HG02885 (cell line): ENCODE data around the gene KNTC1.
"Not testable (repeated sequence)": the region's sequence is repeated elsewhere in the genome, so short reads cannot be mapped to it uniquely, and the experiment has no call there.

Experiments
- ATAC-seq: cut with Tn5 transposase; IDR thresholded peaks from one replicate; pipeline ENCODE4 v1.9.1; 2021; ENCODE audit warnings: mild to moderate bottlenecking; ENCODE audit not compliant: unreplicated experiment, poor library complexity

The KNTC1 gene

DNA sequence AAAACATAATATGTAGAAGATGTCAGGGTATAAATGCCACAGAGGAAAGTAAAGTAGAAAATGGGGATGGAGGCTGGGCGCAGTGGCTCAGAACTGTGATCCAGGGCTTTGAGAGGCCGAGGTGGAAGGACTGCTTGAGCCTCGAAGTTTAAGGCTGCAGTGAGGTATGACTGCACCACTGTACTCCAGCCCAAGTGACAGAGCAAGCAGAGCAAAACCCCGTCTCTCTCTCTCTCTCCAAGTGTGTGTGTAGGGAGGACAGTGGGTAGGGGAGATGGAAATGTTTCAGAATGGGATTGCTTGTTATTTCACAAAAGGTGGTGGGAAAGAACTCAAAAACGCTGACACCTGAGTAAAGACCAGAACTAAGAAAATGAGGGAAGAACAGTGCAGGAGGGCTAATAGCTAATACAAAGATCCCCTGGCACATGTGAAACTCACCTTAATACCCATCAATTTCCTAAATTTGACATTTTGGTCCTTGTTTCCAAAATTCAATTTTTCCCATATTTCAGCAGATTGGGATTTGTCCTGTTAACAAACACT lies 20.6 kb upstream of the KNTC1 start:
- no peak for ATAC-seq

DNA sequence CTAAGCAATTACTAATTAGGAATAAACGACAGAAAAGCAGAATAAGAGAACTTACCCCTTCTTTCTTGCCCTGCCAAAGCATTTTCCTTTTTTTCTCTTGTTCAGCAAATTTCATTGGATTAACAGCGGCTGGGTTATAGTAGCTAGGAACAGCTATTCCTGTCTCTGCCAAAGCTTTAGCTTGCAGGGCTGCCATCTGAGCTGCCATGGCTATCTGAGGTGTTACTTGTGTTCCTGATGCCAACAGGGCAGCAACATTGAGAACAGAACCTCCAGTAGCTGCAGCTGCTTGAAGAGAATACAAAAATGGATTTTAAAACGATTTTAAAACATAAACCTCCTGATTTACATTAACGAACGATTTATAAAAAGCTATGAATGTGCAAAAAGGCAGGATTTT lies 18.9 kb upstream of the KNTC1 start:
- no peak for ATAC-seq

DNA sequence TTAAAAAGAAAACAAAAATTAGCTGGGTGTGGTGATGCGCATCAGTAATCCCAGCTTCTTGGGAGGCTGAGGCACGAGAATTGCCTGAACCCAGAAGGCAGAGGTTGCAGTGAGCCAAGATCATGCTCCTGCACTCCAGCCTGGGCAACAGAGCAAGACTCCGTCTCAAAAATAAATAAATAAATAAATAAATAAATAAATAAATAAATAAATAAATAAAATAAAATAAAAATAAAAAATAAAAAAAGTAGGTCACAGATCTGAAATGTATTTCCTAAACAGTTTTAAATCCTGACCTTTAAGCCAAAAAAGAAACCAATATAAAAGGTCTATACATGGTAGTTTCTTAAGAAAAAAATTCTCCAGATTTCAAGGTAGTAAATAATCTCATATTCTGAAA lies 14.0 kb upstream of the KNTC1 start:
- not testable (repeated sequence) for ATAC-seq

DNA sequence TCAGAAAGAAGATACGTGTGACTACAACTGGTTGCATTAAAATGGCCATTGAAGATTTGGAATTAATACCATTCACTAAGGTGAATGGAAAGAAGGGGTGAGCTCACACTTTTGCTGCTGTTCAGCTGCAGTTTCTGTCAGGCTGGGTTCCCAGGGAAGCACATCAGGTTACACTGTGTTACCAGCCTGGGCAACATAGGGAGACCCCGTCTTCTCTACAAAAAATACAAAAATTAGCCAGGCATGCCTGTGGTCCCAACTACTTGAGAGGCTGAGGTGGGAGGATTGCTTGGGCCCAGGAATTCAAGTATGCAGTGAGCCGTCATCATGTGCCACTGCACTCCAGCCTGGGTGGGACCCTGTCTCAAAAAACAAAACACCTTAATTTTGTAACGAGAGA lies 13.4 kb upstream of the KNTC1 start:
- ATAC-seq, result no peak

DNA sequence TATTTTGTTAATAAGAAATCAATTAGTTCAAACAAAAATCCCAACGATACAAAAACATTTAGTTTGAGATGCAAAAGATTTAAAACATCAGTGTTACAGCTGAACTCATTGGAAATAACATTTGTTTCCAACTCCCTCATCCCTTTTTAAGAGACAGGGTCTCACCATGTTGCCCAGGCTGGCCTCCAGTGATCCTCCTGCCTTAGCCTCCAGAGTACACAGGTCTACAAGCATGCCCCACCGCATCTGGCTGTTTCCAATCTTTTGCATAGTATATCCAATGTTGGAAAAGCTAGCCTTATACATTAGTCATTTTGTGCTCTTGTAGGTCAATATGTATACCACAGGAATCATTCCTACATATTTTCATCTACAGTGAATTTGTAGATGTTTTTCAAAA lies 11.8 kb upstream of the KNTC1 start:
- no peak for ATAC-seq

DNA sequence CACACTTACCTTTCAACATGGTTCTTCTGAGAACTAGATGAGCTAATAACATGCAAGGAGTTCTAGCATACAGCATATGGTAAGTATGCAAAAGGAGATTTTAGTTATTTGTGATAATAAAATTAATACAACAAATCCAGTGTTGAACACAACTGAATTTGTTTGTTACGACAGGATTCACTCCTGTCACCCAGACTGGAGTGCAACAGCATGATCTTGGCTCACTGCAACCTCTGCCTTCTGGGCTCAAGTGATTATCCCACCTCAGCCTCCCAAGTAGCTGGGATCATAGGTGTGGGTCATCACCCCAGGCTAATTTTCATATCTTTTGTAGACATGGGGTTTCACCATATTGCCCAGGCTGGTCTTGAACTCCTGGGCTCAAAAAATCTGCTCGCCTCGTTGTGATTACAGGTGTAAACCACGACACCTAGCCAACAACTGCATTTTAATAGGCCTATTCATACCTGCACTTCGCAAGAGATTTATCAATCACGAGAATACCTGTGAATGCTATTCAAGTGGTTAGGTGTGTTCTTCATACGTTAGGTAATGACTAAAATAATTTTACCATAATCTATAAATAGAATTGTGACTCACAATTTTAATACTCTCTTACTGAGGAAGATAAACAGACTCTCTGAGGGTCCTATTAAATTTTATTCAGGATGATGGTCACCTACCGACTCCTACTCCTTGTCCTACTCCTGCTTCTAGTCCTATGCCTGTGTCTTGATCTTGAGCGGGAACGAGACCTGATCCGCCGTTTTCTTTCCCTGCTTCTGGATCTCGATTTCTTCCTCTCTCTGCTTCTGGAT lies 10.3 kb upstream of the KNTC1 start:
- ATAC-seq, result no peak

DNA sequence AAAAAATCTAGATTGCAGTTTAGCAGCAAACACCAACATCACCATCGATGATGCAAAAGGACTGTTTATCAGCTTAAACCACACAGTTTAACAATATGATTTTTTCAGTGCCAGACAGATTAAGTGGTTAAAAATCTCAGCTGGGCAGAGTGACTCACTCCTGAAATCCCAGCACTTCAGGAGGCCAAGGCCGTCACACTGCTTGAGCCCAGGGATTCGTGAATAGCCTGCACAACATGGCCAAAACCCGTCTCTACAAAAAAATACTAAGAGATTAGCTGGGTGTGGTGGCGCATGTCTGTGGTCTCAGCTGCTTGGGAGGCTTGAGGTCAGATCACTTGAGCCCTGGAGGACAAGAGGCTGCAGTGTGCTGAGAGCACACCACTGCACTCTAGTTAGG lies 9.2 kb upstream of the KNTC1 start:
- ATAC-seq, result no peak

DNA sequence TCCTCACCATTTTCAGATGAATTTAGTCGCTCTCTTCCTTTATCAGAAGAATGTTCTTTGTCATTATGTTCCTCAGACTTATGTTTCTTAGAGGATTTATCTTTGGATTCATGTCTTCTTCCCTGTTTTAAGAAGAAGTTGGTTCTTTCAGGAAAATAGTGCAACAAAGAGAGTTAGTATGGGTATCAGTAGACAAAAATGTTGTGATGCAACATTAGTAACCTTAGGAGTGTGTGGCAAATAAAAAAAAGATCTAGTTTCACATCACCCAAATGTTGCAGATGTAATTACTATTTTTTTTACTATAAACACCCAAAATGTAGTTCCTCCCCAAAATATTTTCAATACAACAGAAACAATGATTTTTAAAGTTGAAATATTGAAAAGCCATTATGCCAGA lies 8.1 kb upstream of the KNTC1 start:
- no peak for ATAC-seq

DNA sequence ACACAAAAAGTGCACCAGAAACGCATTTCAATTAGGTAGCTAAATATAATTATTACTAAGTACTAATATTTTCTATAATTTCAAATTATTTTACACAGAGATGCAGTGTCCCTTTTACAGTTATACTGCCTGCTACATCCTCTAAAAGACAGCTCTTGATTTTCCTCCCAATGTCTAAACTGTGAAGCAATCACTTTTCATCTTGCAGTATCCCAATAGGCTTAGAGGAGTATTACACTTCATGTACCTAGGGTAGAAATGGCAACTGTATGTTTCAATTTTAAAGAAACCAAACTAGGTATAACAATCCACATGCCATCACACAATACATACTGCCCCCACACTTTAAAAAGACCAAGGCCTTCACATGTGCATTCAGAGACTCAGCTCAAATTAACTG lies 7.6 kb upstream of the KNTC1 start:
- no peak for ATAC-seq

DNA sequence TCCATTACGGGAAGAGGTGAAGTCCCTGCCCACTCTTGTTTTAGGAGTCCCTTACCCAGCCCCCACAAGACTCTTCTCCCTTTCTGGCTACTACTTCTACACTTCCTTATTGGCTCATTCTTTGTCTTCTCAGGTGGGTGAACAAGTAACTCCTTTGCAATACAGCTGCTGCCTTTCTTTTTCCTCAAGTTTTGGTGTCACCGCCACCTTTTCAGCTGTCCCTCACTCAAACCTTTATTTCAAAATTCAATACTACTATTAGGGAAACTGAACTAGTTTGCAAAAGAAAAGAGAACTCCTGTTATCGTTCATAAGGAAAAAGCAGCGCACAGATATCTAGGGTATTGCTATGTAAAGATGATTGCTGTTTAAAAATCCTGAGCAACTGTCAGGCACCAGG lies 6.4 kb upstream of the KNTC1 start:
- ATAC-seq, result no peak

DNA sequence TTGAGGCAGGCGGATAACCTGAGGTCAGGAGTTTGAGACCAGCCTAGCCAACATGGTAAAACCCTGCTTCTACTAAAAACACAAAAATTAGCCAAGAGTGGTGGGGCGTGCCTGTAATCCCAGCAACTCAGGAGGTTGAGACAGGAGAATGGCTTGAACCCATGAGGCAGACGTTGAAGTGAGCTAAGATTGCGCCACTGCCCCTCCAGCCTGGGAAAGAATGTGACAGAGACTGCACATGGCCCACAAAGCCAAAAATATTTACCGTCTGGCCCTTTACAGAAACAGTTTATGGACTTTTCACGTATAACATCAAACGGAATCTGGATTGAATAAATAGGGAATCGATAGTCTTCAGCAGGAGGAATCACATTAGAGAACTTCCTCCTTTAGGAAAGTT lies 3.8 kb upstream of the KNTC1 start:
- ATAC-seq, result no peak

DNA sequence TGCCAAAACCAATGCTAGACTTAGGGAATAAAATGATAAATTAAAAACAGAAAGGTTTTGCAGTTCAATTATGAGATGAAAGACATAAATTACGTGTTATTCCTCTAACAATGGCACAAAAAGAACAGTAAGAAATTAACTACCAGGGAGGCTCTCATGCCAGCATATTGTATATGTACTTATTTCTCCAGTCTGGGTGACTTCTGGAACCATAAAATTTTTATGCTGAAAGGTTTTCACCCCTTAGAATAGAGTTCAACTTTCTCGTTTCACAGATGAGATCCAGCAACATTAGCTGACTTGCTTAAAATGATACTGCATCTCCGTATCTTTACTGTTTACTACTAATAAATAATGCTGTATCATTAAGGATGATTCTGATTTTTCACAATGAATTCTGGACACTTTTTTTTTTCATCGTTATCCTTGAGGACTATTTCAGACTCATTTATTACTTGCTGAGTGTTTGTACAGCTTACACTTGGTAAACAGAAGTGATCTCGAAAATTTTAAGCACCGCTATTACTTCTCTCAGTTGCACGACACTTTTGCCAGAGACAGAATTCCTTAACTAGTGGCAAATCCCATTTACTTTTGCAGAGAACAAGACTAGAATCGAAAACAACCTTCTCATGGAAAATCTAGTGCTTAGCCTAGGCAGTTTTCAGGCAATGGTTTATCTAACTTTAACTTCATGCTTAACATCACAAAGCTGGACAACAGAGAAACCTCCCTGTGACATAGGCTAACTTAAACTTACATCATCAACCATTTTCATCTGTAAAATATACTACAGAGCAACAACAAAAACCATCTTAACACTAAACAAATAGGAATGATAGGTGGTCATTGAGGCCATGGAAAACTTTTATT lies 3.0 kb upstream of the KNTC1 start:
- ATAC-seq, result no peak

DNA sequence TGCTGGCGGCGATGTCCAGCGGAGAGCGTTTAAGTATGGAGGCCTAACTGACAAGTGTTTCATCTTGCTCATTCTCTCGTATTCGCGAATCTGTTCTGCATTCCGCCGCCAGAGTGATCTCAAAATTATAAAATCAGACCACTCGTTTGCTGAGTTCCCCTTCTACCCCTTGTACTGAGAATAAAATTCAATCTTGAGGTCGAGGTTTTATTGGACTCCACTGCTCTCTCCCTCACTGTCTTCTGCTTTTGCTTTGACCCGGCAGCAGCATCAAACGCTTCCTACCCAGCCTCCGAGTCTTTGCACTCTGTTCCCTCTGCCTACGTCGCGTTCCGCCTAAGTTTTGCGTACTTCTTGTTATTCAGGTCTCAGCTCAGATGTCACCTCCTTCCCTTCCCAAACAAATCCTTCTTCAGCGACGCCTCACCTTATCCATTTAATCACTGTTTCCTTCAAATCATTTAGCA lies 462 bp downstream of the KNTC1 start:
- no peak for ATAC-seq

DNA sequence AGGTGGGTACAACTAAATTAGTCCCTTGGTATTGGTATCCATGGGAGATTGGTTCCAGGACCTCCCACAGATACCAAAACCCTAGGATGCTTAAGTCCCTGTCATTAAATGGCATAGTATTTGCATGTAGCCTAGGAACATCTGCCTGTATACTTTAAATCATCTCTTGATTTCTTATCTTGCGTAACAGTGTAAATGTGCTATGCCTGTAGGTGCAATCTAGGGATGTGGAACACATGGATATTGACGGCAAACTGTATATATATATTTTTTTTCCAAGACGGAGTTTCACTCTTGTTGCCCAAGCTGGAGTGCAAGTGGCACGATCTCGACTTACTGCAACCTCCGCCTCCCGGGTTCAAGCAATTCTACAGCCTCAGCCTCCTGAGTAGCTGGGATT lies 1.5 kb downstream of the KNTC1 start:
- no peak for ATAC-seq

DNA sequence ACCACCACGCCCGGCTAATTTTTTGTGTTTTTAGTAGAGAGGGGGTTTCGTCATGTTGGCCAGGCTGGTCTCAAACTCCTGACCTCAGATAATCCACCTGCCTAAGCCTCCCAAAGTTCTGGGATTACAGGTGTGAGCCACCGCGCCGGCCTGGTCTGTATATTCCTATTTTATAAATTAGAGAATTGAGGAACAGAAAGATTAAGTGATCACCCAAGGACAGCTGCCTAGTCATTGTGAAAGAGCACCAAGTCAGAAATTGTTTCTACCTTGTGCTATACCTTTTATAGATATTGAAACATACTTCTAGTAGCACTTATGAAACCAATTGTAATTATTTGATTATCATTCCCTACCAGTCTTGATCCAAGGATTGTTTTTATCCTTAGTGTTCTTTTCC lies 1.9 kb downstream of the KNTC1 start:
- no peak for ATAC-seq

DNA sequence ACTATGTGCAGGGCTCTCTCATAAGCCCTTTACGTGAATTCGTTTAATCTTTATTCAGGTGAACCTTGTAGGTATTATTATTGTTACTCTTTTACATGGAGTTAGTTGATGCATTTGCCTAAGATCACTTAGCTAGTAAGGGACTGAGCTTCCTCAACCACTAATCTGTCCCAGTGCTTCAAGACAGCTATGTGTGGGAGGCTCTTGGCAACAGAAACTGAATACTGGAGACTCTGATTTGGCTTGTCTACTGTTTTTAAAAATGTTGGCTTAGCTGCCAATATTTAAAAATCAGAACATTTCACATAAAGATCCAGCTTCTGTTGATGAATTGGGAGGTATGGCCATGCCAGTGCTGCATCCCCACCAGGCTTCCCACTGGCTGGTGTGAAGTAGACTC lies 6.8 kb downstream of the KNTC1 start:
- no peak for ATAC-seq

DNA sequence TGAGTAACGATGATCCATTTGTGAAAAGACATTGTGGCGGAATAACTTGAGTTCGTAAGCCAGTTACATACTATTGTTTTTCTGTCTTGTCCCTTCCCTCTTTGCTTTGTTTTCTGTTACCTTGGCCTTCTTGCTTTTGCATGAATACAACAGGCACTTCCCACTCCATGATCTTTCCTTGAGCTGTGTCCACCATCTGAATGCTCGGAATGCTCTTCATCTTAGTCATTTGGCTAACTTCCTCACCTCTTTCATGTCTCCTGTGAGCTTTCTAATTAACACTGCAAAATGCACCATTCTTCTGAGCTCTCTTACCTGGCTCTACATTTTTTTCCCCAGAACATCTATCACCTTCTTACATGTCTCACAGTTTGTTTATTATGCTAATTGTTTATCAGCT lies 10.0 kb downstream of the KNTC1 start:
- no peak for ATAC-seq

DNA sequence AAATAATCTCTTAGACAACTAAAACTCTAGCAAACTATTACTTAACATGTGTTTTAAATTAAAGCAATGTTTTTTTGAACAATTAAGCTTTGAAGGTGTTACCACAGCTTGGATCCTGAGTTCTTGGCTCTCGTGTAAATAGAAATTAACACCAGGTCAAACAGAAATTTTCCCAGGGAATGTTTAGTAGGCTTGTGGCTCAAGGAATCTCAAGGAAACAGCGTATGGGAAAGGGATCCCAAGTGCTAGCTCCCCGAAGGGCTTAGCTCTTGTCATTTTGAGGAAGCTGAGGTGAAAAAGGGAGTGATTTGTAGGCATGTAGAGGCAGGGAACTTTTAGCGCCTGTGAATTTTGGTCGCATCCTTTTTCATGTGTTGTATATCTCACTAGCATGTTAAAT lies 11.4 kb downstream of the KNTC1 start:
- ATAC-seq, result no peak

DNA sequence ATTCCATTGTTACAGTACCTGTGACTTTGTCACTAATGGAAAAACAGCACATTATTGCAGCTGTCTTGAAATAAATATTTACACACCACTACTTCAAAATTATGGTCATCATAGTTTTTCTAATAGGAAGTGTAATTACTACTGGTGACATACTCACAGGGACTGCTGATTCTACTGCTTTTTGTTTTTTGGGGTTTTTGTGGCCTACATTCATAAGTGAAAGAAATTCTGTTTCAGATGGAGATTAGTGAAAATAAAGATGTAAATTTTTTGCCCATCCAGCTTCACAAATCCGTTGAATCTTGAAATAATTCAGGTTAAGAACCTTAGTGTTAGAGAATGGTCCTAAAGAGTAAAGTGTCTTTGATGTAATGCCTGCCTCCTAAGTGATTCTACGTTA lies 17.5 kb downstream of the KNTC1 start:
- no peak for ATAC-seq

DNA sequence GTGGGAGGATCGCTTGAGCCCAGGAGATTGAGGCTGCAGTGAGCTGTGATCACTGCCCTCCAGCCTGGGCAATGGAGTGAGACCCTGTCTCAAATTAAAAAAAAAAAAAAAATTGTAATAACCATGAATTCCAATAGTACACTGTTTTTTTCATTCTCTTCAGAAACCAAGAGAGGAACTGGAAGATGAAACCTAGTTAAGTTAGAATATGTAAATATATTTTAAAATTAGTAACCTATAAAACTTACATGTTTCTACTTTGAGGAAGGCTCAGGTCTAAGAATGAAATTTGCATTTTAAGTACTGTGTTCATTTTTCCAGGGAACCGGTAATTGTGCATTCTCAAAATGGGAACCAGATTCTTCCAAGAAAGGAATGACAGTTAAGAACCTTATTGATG lies 18.8 kb downstream of the KNTC1 start:
- ATAC-seq, result peak; percentile 64

DNA sequence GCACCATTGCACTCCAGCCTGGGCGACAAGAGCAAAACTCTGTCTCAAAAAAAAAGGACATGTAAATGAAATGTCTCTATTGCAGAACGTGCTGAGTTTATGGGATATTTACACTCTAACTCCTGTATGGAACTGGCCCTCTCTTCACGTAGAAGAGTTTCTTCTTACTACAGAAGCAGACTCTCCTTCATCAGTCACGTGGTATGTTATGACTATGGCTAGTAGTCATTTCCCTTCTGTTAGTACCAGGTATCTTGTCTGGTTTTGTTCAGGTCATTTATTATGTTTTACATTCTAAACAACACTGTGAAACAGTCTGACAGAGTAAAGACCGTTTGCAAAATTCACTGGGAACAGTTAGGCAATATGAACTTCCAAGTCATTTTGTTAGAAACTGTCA lies 20.3 kb downstream of the KNTC1 start:
- no peak for ATAC-seq
